SK-N-SH (cell line): ENCODE data around the gene CACNA1F. TPM values are rescaled to one million over a fixed set of nuclear protein-coding genes. Genes with fewer than 3 reads are reported as not detected.

Experiments
- CTCF ChIA-PET: fragments of 300-600, 350-600 bp; formaldehyde crosslinking; extraction: SDS; loops from one replicate; lab custom pipeline; 2021; lab: Yijun Ruan, JAX
- POLR2A ChIA-PET: fragments of 350-600 bp; sonication (Branson Sonifier 250); formaldehyde crosslinking; extraction: SDS; loops from one replicate; lab custom pipeline; 2020; ENCODE audit warnings: antibody characterized with exemption, inconsistent platforms; lab: Yijun Ruan, JAX
- DNase-seq: peaks from one replicate; pipeline ENCODE4 v3.0.0; 2012
- H2AFZ ChIP-seq: fragments of 200-600 bp; sonication (generic); 2 replicates; pipeline ENCODE4 v1.8.1; 2016; ENCODE audit warnings: antibody characterized with exemption, mild to moderate bottlenecking, low read depth
- H3F3A ChIP-seq: fragments of 200-600 bp; sonication (generic); replicated peaks from 2 replicates; pipeline ENCODE3; 2016; ENCODE audit warnings: antibody characterized with exemption, mild to moderate bottlenecking; ENCODE audit not compliant: insufficient read depth
- H3K27ac ChIP-seq, 2 experiments: fragments of 200-500 bp in 1 of 2; fragments of 200-600 bp in 1 of 2; sonication (Bioruptor generic) in 1 of 2; sonication (generic), shearing (Covaris generic) in 1 of 2; 2 replicates each; pipeline versions ENCODE4 v1.5.1 to v1.6.1; 2014 to 2016; ENCODE audit warnings: low read depth in 2 of 2, inconsistent platforms in 1 of 2, low read length in 1 of 2, mild to moderate bottlenecking in 1 of 2, mixed read lengths in 1 of 2
- H3K27me3 ChIP-seq: fragments of 200-600 bp; sonication (generic), shearing (Covaris generic); 2 replicates; pipeline ENCODE4 v1.6.1; 2016; ENCODE audit warnings: mixed run types; ENCODE audit not compliant: insufficient read depth
- H3K36me3 ChIP-seq, 2 experiments: fragments of 200-500 bp in 1 of 2; fragments of 200-600 bp in 1 of 2; sonication (Bioruptor generic) in 1 of 2; sonication (generic) in 1 of 2; replicated peaks in 1 of 2; 2 replicates each; pipeline versions ENCODE3 to v1.5.1; 2014 to 2016; ENCODE audit warnings: low read length in 1 of 2, mild to moderate bottlenecking in 1 of 2; ENCODE audit not compliant: insufficient read depth in 2 of 2, control insufficient read depth in 1 of 2
- H3K4me1 ChIP-seq, 2 experiments: fragments of 200-500 bp in 1 of 2; fragments of 200-600 bp in 1 of 2; sonication (Bioruptor generic) in 1 of 2; sonication (generic), shearing (Covaris generic) in 1 of 2; 2 replicates each; pipeline versions ENCODE4 v1.5.1 to v1.6.1; 2014 to 2016; ENCODE audit warnings: low read depth in 1 of 2, low read length in 1 of 2, mixed run types in 1 of 2; ENCODE audit not compliant: insufficient read depth in 2 of 2, control insufficient read depth in 1 of 2
- H3K4me2 ChIP-seq: fragments of 200-600 bp; sonication (generic), shearing (Covaris generic); 2 replicates; pipeline ENCODE4 v1.6.1; 2017; ENCODE audit warnings: mixed run types
- H3K4me3 ChIP-seq, 2 experiments: fragments of 200-500 bp in 1 of 2; fragments of 200-600 bp in 1 of 2; sonication (Bioruptor generic) in 1 of 2; sonication (generic), shearing (Covaris generic) in 1 of 2; 2 replicates each; pipeline versions ENCODE4 v1.5.1 to v1.8.1; 2014 to 2016; ENCODE audit warnings: low read depth in 2 of 2, inconsistent platforms in 1 of 2, low read length in 1 of 2, mild to moderate bottlenecking in 1 of 2, mixed read lengths in 1 of 2, moderate library complexity in 1 of 2
- H3K79me2 ChIP-seq: fragments of 200-600 bp; sonication (generic); 2 replicates; pipeline ENCODE4 v1.8.1; 2017; ENCODE audit warnings: mild to moderate bottlenecking; ENCODE audit not compliant: insufficient read depth
- H3K9ac ChIP-seq: fragments of 200-600 bp; sonication (generic); 2 replicates; pipeline ENCODE4 v1.6.1; 2017; ENCODE audit warnings: mixed run types
- H3K9me2 ChIP-seq: fragments of 200-600 bp; sonication (generic); 2 replicates; pipeline ENCODE4 v1.6.1; 2017; ENCODE audit warnings: mixed run types
- H3K9me3 ChIP-seq: fragments of 200-600 bp; sonication (generic); 2 replicates; pipeline ENCODE4 v1.6.1; 2017; ENCODE audit warnings: mixed run types, mild to moderate bottlenecking, moderate library complexity
- H4K20me1 ChIP-seq: fragments of 200-600 bp; sonication (generic); 2 replicates; pipeline ENCODE4 v1.6.1; 2017; ENCODE audit warnings: mild to moderate bottlenecking, mixed run types; ENCODE audit not compliant: insufficient read depth
- ELF1 ChIP-seq: IDR thresholded peaks from 2 replicates; pipeline ENCODE4 v1.4.0; 2012
- EZH2phosphoT487 ChIP-seq: fragments of 200-600 bp; sonication (generic); IDR thresholded peaks from 2 replicates; pipeline ENCODE4 v1.6.1; 2017; ENCODE audit warnings: low read depth, mixed run types, mild to moderate bottlenecking, antibody characterized with exemption, moderate library complexity, borderline replicate concordance
- FOXM1 ChIP-seq: IDR thresholded peaks from 2 replicates; pipeline ENCODE4 v1.4.0; 2012; ENCODE audit warnings: low read depth, mild to moderate bottlenecking
- GABPA ChIP-seq: IDR thresholded peaks from 2 replicates; pipeline ENCODE4 v1.4.0; 2012; ENCODE audit warnings: low read depth, mild to moderate bottlenecking
- MEF2A ChIP-seq: IDR thresholded peaks from 2 replicates; pipeline ENCODE4 v1.4.0; 2012; ENCODE audit warnings: low read depth, borderline replicate concordance
- NFIC ChIP-seq: IDR thresholded peaks from 2 replicates; pipeline ENCODE4 v1.4.0; 2012; ENCODE audit warnings: borderline replicate concordance
- NRF1 ChIP-seq: IDR thresholded peaks from 2 replicates; pipeline ENCODE4 v1.6.1; 2012; ENCODE audit warnings: low read depth, mild to moderate bottlenecking, low read length
- RAD21 ChIP-seq: IDR thresholded peaks from 2 replicates; pipeline ENCODE4 v1.6.1; 2012; ENCODE audit warnings: mild to moderate bottlenecking, low read length
- RCOR1 ChIP-seq: fragments of 150-350 bp; IDR thresholded peaks from 2 replicates; pipeline ENCODE4 v1.6.1; 2017; ENCODE audit warnings: antibody characterized with exemption, low read length
- SIN3A ChIP-seq: IDR thresholded peaks from 2 replicates; pipeline ENCODE4 v1.6.1; 2012; ENCODE audit warnings: low read depth, mild to moderate bottlenecking, low read length, moderate library complexity, borderline replicate concordance
- TCF12 ChIP-seq: IDR thresholded peaks from 2 replicates; pipeline ENCODE4 v1.4.0; 2012
- WGBS: methylation state at CpG from one replicate; pipeline ENCODE4 v1.1.6; 2017; ENCODE audit warnings: low lambda C conversion rate; 5-methylcytosine and 5-hydroxymethylcytosine counted together
- polyA plus RNA-seq, 3 experiments: library from polyadenylated mRNA; depleted of rRNA; stranded (reverse); fragments of >200 nt; gene quantifications; 2 replicates each; pipeline ENCODE4 v1.2.3, GENCODE V29; 2012
- TF ChIP-seq, protein P1 (sequence below): fragments of 200-600 bp; sonication (generic); IDR thresholded peaks from 2 replicates; pipeline ENCODE4 v1.6.1; 2017; ENCODE audit warnings: antibody characterized with exemption, mild to moderate bottlenecking, moderate library complexity
- TF ChIP-seq, protein P2 (sequence below): IDR thresholded peaks from 2 replicates; pipeline ENCODE4 v1.4.0; 2012; ENCODE audit warnings: low read depth, borderline replicate concordance
- TF ChIP-seq, protein P3 (sequence below): fragments of 150-350 bp; IDR thresholded peaks from 2 replicates; pipeline ENCODE4 v1.6.1; 2017; ENCODE audit warnings: antibody characterized with exemption, low read length, low read depth, borderline replicate concordance

Gene CACNA1F
- polyA plus RNA-seq, 1 of the 3 experiments (the other 2 are of a cell fraction): not detected

DNA sequence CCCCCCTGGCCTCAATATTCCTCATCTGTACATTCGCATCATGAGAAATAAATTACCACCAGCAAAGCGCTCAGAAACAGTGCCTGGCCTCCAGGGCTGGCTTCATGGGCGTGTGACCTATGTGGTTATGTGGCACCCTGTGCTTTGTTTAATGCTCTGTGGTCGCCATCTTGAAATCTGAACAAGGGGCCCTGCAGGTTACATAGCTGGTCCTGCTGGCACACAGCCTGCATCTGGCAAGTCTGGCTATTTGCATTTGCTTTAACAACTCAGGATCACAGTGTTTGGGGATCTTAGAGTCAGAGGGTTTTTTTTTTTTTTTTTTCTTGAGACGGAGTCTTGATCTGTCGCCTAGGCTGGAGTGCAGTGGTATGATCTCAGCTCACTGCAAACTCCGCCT is 21.5 kb upstream of the CACNA1F start:
- Histone ChIP-seq H3K9ac (no peak overlapping the region), H3K79me2 (no peaks in the 10 kb centered on the region), H3K36me3 (no peaks in the 10 kb centered on the region), H3K4me1 (no peaks in the 10 kb centered on the region), H3K9me2 (no peaks in the 10 kb centered on the region), H3K27ac (no peak overlapping the region), H3K9me3 (no peaks in the 10 kb centered on the region)
- TF ChIP-seq SIN3A (no peak), FOXM1 (no peak), RCOR1 (no peak), ELF1 (no peak), EZH2phosphoT487 (no peak), GABPA (no peak), RAD21 (no peak), NRF1 (no peak)
- TF ChIP-seq, protein P1, sequence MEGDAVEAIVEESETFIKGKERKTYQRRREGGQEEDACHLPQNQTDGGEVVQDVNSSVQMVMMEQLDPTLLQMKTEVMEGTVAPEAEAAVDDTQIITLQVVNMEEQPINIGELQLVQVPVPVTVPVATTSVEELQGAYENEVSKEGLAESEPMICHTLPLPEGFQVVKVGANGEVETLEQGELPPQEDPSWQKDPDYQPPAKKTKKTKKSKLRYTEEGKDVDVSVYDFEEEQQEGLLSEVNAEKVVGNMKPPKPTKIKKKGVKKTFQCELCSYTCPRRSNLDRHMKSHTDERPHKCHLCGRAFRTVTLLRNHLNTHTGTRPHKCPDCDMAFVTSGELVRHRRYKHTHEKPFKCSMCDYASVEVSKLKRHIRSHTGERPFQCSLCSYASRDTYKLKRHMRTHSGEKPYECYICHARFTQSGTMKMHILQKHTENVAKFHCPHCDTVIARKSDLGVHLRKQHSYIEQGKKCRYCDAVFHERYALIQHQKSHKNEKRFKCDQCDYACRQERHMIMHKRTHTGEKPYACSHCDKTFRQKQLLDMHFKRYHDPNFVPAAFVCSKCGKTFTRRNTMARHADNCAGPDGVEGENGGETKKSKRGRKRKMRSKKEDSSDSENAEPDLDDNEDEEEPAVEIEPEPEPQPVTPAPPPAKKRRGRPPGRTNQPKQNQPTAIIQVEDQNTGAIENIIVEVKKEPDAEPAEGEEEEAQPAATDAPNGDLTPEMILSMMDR: no peak
- TF ChIP-seq, protein P2, sequence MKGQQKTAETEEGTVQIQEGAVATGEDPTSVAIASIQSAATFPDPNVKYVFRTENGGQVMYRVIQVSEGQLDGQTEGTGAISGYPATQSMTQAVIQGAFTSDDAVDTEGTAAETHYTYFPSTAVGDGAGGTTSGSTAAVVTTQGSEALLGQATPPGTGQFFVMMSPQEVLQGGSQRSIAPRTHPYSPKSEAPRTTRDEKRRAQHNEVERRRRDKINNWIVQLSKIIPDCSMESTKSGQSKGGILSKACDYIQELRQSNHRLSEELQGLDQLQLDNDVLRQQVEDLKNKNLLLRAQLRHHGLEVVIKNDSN: no peak
- TF ChIP-seq, all 33 proteins: peak for 0
- H3K4me3 ChIP-seq: no peak overlapping the region
- no peak overlapping the region for H2AFZ ChIP-seq
- no peaks in the 10 kb centered on the region for H4K20me1 ChIP-seq
- peaks cover 6% of the 10 kb centered on the region; the same call in 1 of the 2 replicates for H3K27me3 ChIP-seq
- H3K4me2 ChIP-seq: no peak overlapping the region
- 48% methylated on average over 6 of the region's 7 CpGs for WGBS
- CTCF ChIA-PET: no interaction called here
- DNase-seq: no peak
- POLR2A ChIA-PET: no interaction called here
- H3F3A ChIP-seq: no peaks in the 10 kb centered on the region

DNA sequence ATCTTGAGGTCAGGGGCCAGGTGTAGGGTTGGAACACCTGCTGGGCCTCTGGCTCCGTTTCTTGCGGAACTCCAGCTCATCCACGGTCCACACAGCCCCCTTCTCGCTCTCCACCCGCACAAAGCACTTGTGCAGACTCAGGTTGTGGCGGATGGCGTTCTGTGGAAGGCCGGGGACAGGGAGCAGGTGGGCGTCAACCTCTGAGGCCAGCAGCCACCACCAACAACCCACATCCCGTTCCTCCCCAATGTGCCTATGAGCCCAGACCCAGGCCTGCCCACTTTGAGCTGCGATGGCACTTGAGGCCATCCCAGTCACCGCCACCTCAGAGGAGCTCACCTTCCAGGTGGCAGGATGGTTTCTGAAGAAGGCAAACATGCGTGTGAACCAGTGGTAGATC is 18.2 kb upstream of the CACNA1F start:
- POLR2A ChIA-PET: no interaction called here
- Histone ChIP-seq H3F3A (no peaks in the 10 kb centered on the region), H3K9me2 (no peaks in the 10 kb centered on the region), H4K20me1 (no peaks in the 10 kb centered on the region), H3K9me3 (no peaks in the 10 kb centered on the region), H3K79me2 (no peaks in the 10 kb centered on the region), H3K36me3 (no peaks in the 10 kb centered on the region), H3K27me3 (no peaks in the 10 kb centered on the region), H3K9ac (no peak overlapping the region), H3K4me1 (no peaks in the 10 kb centered on the region; a peak in 1 of 4 replicates), H3K4me3 (no peak overlapping the region), H3K4me2 (no peak overlapping the region), H3K27ac (no peak overlapping the region), H2AFZ (no peak overlapping the region)
- 75% methylated on average over 10 of the region's 13 CpGs for WGBS
- no peak for DNase-seq
- no peak for TF ChIP-seq TCF12
- TF ChIP-seq GABPA: no peak
- TF ChIP-seq NRF1: no peak
- TF ChIP-seq MEF2A: no peak
- TF ChIP-seq NFIC: no peak
- TF ChIP-seq, protein P2: no peak
- TF ChIP-seq, protein P3, sequence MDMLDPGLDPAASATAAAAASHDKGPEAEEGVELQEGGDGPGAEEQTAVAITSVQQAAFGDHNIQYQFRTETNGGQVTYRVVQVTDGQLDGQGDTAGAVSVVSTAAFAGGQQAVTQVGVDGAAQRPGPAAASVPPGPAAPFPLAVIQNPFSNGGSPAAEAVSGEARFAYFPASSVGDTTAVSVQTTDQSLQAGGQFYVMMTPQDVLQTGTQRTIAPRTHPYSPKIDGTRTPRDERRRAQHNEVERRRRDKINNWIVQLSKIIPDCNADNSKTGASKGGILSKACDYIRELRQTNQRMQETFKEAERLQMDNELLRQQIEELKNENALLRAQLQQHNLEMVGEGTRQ: no peak
- CTCF ChIA-PET: no interaction called here
